K562 (cell line): ENCODE results near the gene IPP. TPM values are rescaled to one million over a fixed set of nuclear protein-coding genes. Genes with fewer than 3 reads are reported as not detected.
A peak's percentile ranks its signal among the peaks of the same experiment; 100 is the strongest.

Experiments used
- BRF1 ChIP-seq: IDR thresholded peaks from 3 replicates; pipeline ENCODE4 v1.6.1; 2011; ENCODE audit warnings: borderline replicate concordance, mild to moderate bottlenecking; ENCODE audit not compliant: insufficient read length; ENCODE audit errors: extremely low read depth
- CBFB ChIP-seq: sonication (generic); formaldehyde crosslinking; IDR thresholded peaks from 2 replicates; pipeline ENCODE4 v1.4.0; 2020; ENCODE audit warnings: mild to moderate bottlenecking, missing genetic modification reagents
- EHMT2 ChIP-seq: fragments of 450-650 bp; IDR thresholded peaks from 2 replicates; pipeline ENCODE4 v1.6.1; 2018; ENCODE audit warnings: antibody characterized with exemption
- GATA2 ChIP-seq: sonication (generic); formaldehyde crosslinking; IDR thresholded peaks from 2 replicates; pipeline ENCODE4 v1.4.0; 2020; ENCODE audit warnings: mild to moderate bottlenecking, missing genetic modification reagents
- HBP1 ChIP-seq: fragments of 450-650 bp; formaldehyde crosslinking; IDR thresholded peaks from 2 replicates; pipeline ENCODE4 v1.4.0; 2022; ENCODE audit warnings: missing genetic modification characterization
- KLF16 ChIP-seq: IDR thresholded peaks from 2 replicates; pipeline ENCODE4 v1.6.1; 2016; ENCODE audit warnings: antibody characterized with exemption
- SUPT5H ChIP-seq: fragments of 450-650 bp; IDR thresholded peaks from 2 replicates; pipeline ENCODE4 v1.6.1; 2016
- TEAD1 ChIP-seq, 2 experiments: fragments of 450-650 bp in 1 of 2; sonication (generic) in 1 of 2; formaldehyde crosslinking; IDR thresholded peaks; 2 replicates each; pipeline versions ENCODE4 v1.4.0 to v1.8.0; 2020 to 2022; ENCODE audit warnings: mild to moderate bottlenecking in 2 of 2, missing genetic modification reagents in 1 of 2
- TEAD2 ChIP-seq: fragments of 450-650 bp; IDR thresholded peaks from 2 replicates; pipeline ENCODE4 v1.6.1; 2016; ENCODE audit warnings: missing genetic modification characterization, control low read depth, missing compliant biosample characterization
- TRIM24 ChIP-seq, 2 experiments: fragments of 450-650 bp; IDR thresholded peaks; 2 replicates each; pipeline ENCODE4 v1.6.1; 2016
- XRCC5 ChIP-seq: fragments of 200-400 bp; formaldehyde crosslinking; IDR thresholded peaks from 2 replicates; pipeline ENCODE4 v1.6.1; 2017; ENCODE audit warnings: low read depth, mild to moderate bottlenecking, low read length
- ZNF324 ChIP-seq: fragments of 250-450 bp; sonication (Bioruptor Pico); IDR thresholded peaks from 2 replicates; pipeline ENCODE4 v1.4.0; 2020; ENCODE audit warnings: mild to moderate bottlenecking
- ZNF592 ChIP-seq: fragments of 450-650 bp; IDR thresholded peaks from 2 replicates; pipeline ENCODE4 v1.6.1; 2017; ENCODE audit warnings: antibody characterized with exemption, mild to moderate bottlenecking
- ZNF609 ChIP-seq: sonication (generic); formaldehyde crosslinking; IDR thresholded peaks from 2 replicates; pipeline ENCODE4 v1.8.1; 2023; ENCODE audit warnings: missing genetic modification reagents, mild to moderate bottlenecking, borderline replicate concordance
- ZNF75A ChIP-seq: fragments of 450-650 bp; formaldehyde crosslinking; IDR thresholded peaks from 2 replicates; pipeline ENCODE4 v1.4.0; 2020; ENCODE audit warnings: mild to moderate bottlenecking
- polyA plus RNA-seq, 8 experiments: library from polyadenylated mRNA; depleted of rRNA in 4 of 8; stranded (reverse) in 5 of 8; unstranded in 3 of 8; fragments of >200 nt; fragmentation: Nextera tagmentation in 2 of 8; fragmentation: Illumina TruSeq in 1 of 8; extraction: Ambion mirVana in 2 of 8; extraction: Trizol in 1 of 8; gene quantifications; 2 replicates each; pipeline versions ENCODE4 v1.2.1 to v1.2.3, GENCODE V29; 2011 to 2014; ENCODE audit warnings: inconsistent platforms in 1 of 8, missing spikeins in 1 of 8
- total RNA-seq, 7 experiments: library from RNA; depleted of rRNA in 6 of 7; stranded (reverse); fragments of >200 nt in 6 of 7; fragmentation: Illumina TruSeq in 2 of 7; extraction: Trizol in 2 of 7; gene quantifications; 2 replicates each; pipeline versions ENCODE4 v1.2.1 to v1.2.3, GENCODE V29; 2011 to 2021; ENCODE audit warnings: low replicate concordance in 1 of 7
- TF ChIP-seq, protein P1 (sequence below): fragments of 250-450 bp; sonication (Bioruptor Pico); IDR thresholded peaks from 2 replicates; pipeline ENCODE4 v1.5.0; 2022; ENCODE audit warnings: mild to moderate bottlenecking

IPP gene
- total and polyA plus RNA-seq, 9 of the 15 experiments (the other 6 are each of a cell fraction or from before 2014, with no cell fraction given): 6.9 to 15.1 (median 9.7) TPM

- peak; percentile 53 for TF ChIP-seq ZNF592
- peak; percentile 22; the same call in 1 of the 2 replicates for TF ChIP-seq ZNF75A (CRISPR knock-in tag)
- TF ChIP-seq TEAD1 (CRISPR knock-in tag; IDR thresholded peaks at IDR 0.05): peak; percentile 59 to 77
- no peak for TF ChIP-seq GATA2 (CRISPR knock-in tag)
- peak; percentile 98 for TF ChIP-seq SUPT5H
- TF ChIP-seq CBFB: no peak
- no peak for TF ChIP-seq XRCC5
- TF ChIP-seq ZNF609: no peak
- no peak for TF ChIP-seq TEAD2
- no peak for TF ChIP-seq ZNF324 (CRISPR knock-in tag)
- TF ChIP-seq HBP1 (CRISPR knock-in tag): peak; percentile 6; the same call in 1 of the 2 replicates
- TF ChIP-seq, protein P1, sequence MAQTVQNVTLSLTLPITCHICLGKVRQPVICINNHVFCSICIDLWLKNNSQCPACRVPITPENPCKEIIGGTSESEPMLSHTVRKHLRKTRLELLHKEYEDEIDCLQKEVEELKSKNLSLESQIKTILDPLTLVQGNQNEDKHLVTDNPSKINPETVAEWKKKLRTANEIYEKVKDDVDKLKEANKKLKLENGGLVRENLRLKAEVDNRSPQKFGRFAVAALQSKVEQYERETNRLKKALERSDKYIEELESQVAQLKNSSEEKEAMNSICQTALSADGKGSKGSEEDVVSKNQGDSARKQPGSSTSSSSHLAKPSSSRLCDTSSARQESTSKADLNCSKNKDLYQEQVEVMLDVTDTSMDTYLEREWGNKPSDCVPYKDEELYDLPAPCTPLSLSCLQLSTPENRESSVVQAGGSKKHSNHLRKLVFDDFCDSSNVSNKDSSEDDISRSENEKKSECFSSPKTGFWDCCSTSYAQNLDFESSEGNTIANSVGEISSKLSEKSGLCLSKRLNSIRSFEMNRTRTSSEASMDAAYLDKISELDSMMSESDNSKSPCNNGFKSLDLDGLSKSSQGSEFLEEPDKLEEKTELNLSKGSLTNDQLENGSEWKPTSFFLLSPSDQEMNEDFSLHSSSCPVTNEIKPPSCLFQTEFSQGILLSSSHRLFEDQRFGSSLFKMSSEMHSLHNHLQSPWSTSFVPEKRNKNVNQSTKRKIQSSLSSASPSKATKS (CRISPR knock-in tag): no peak
- no peak for TF ChIP-seq BRF1
- TF ChIP-seq TRIM24 (IDR thresholded peaks at IDR 0.05): 0 out of 4 replicates have a peak, but pooled peaks of 1 of the 2 experiments have one; percentile 10
- no peak for TF ChIP-seq KLF16
- TF ChIP-seq EHMT2: no peak
Measured at GRCh38 chr1:45750298-45751038, at the start of gene IPP (continued).
